ENCODE measurements around the gene SREBF2. TPM values are rescaled to one million over a fixed set of nuclear protein-coding genes. Genes with fewer than 3 reads are reported as not detected.
A peak's percentile ranks its signal among the peaks of the same experiment; 100 is the strongest.

SREBF2 gene
- total and polyA plus RNA-seq, 2 of the 13 experiments (the other 11 are each of a cell fraction or from before 2014, with no cell fraction given): 53.8 to 72.6 TPM

GRCh38 chr22:41946629-41947423 lies 113.9 kb downstream of the SREBF2 start, which contains the start of gene CENPM (continued):
- peak; percentile 44 for TF ChIP-seq RBM39 (IDR thresholded peaks at IDR 0.05; ENCODE audit: low read depth, low read length, poor library complexity, severe bottlenecking)
- peak; percentile 36; the same call in 1 of the 2 replicates for TF ChIP-seq PHF20 (CRISPR knock-in tag; IDR thresholded peaks at IDR 0.05)
- TF ChIP-seq NR2F1 (CRISPR knock-in tag; IDR thresholded peaks at IDR 0.05): no peak
- TF ChIP-seq NKX3-1 (CRISPR knock-in tag; IDR thresholded peaks at IDR 0.05): peak; percentile 83
- peak; percentile 63; the same call in 1 of the 2 replicates for TF ChIP-seq ZNF350 (CRISPR knock-in tag; IDR thresholded peaks at IDR 0.05; ENCODE audit: borderline replicate concordance, low read depth)
- TF ChIP-seq ZNF234 (CRISPR knock-in tag; conservative IDR thresholded peaks at IDR 0.05): peak; percentile 56
- TF ChIP-seq ZSCAN31 (CRISPR knock-in tag; IDR thresholded peaks at IDR 0.05; ENCODE audit: low read depth): 0 out of 2 replicates have a peak, but pooled peaks have one; percentile 28
- TF ChIP-seq ZNF207 (IDR thresholded peaks at IDR 0.05; ENCODE audit: borderline replicate concordance): no peak
- no peak; the same call in 1 of the 2 replicates for TF ChIP-seq EEA1 (CRISPR knock-in tag; IDR thresholded peaks at IDR 0.05; ENCODE audit: borderline replicate concordance)
- no peak for TF ChIP-seq ZNF282 (IDR thresholded peaks at IDR 0.05; ENCODE audit: partially characterized antibody)
- TF ChIP-seq SKI (IDR thresholded peaks at IDR 0.05; ENCODE audit: partially characterized antibody): no peak
- TF ChIP-seq SNRNP70 (IDR thresholded peaks at IDR 0.05; ENCODE audit: low read depth, low read length): no peak
- TF ChIP-seq FOXM1 (CRISPR knock-in tag; IDR thresholded peaks at IDR 0.05): no peak
- TF ChIP-seq ZNF407 (CRISPR knock-in tag; IDR thresholded peaks at IDR 0.05; ENCODE audit: not compliant biosample characterization): peak; percentile 76
- TF ChIP-seq CREB1 (IDR thresholded peaks at IDR 0.05): no peak
- TF ChIP-seq CREB1 (CRISPR knock-in tag; IDR thresholded peaks at IDR 0.05): peak; percentile 50; the same call in 1 of the 2 replicates
- no peak for TF ChIP-seq SATB2 (CRISPR knock-in tag; IDR thresholded peaks at IDR 0.05)
- TF ChIP-seq EZH2 (conservative IDR thresholded peaks at IDR 0.05; ENCODE audit: low read depth, low read length): no peak
- peak; percentile 88; the same call in 1 of the 2 replicates for TF ChIP-seq ZNF383 (CRISPR knock-in tag; IDR thresholded peaks at IDR 0.05; ENCODE audit: borderline replicate concordance)
- TF ChIP-seq HES4 (CRISPR knock-in tag; IDR thresholded peaks at IDR 0.05; ENCODE audit: borderline replicate concordance): peak; percentile 37; the same call in 1 of the 2 replicates
- TF ChIP-seq DMAP1 (CRISPR knock-in tag; IDR thresholded peaks at IDR 0.05): peak; percentile 93

All from HepG2 (cell line).